ENCODE data around the gene FSD2.
"Not testable (repeated sequence)": the region's sequence is repeated elsewhere in the genome, so short reads cannot be mapped to it uniquely, and the experiment has no call there.

Gene FSD2

DNA sequence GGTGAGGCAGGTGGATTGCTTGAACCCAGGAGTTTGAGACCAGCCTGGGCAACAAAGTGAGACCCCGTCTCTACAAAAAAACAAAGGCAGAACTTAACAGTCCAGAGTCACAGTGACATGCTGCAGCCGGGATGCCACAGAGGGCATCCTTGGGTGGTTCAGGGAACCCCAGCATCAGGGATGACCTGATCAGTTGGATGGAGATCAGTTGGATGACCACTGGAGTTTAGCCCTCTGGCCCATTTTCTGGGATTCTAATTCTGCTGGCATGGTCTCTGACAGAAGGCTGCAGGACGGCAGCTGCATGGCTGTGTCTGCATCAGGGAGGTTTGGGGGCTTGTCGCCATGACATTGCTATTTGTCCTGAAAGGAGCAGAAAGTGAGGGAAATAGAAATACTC is 23.4 kb upstream of the FSD2 start:
- no peak for DNase-seq

GRCh38 chr15:82828075-82828474 is 22.2 kb upstream of the FSD2 start:
- DNase-seq: no peak

DNA sequence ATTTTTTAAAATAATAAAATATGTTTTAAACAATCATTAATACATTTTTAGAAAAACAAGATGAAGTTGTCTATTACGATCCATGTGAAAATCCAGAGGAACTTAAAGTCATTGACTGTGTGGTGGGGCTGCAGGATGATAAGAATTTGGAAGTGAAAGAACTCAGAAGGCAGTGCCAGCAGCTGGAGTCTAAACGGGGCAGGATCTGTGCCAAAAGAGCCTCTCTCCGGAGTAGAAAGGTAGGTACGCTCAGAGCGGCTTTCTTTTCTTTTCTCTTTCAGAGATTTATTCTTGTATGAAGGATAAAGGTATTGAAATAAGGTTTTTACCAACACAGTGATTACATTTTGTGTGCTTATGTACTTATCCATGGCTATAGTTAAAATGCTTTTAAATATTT is 17.2 kb upstream of the FSD2 start:
- DNase-seq: no peak

- not testable (repeated sequence) for DNase-seq
Measured at GRCh38 chr15:82821851-82822250, 16.0 kb upstream of the FSD2 start.

GRCh38 chr15:82821396-82821795 is 15.5 kb upstream of the FSD2 start:
- DNase-seq: not testable (repeated sequence)

DNA sequence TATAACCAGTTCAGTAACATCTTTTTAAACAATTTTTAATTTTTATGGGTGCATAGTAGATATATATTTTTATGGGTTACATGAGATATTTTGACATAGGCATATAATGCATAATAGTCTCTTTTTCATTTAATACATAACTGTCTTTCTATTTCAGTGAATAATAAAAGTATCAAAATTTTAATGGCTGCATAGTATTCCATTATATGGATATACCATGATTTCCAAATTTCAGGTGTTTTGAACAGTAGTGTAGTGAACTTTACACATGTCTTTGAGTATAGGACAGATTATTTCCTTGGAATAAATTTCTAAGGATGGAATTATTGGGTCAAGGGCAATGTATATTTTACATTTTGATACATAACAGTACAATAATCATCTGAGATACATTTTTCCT is 14.3 kb upstream of the FSD2 start:
- DNase-seq: no peak

- no peak for DNase-seq
Measured at GRCh38 chr15:82812994-82813393, 7.1 kb upstream of the FSD2 start.

- DNase-seq: no peak
Measured at GRCh38 chr15:82810890-82811426, 5.1 kb upstream of the FSD2 start.

DNA sequence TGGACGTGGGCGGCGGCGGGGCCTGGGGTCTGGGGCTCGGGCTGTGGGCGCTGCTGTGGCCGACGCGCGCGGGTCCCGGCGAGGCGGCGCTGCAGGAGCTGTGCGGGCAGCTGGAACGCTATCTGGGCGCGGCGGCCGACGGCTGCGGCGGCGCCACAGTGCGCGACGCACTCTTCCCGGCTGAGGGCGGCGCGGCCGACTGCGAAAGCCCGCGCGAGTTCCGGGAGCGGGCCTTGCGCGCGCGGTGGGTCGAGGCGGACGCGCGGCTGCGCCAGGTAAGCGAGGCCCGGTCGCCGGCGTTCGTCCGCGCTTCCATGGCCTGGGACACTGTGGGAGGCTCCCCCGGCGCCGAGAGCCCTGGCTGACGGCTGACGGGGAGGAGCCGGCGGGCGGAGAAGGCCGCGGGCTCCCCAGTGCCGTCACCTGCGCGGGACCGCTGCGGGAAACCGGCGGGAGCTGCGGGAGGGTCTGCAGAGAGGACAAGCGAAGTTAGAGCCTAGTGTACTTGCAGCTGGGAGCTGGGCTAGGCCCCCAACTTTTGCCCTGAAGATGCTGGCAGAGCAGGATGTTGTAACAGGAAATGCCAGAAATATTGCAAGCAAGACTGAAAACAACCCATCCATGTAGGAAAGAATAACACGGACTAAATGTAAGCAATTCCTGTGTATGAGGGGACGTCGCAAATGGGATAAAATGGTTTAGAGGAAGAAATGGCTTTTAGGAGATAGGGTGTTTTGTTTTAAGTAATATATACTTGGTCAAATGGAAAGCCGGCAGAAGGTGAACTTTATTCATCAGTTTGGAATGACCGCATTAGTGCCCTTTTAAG is 4.4 kb upstream of the FSD2 start:
- DNase-seq: no peak

GRCh38 chr15:82809308-82810060 is 3.6 kb upstream of the FSD2 start, which contains the start of gene WHAMM:
WHAMM (plus strand) TSS chr15:82809628; CDS start chr15:82809727, 99 bp downstream.
- peak; percentile 92 for DNase-seq

DNA sequence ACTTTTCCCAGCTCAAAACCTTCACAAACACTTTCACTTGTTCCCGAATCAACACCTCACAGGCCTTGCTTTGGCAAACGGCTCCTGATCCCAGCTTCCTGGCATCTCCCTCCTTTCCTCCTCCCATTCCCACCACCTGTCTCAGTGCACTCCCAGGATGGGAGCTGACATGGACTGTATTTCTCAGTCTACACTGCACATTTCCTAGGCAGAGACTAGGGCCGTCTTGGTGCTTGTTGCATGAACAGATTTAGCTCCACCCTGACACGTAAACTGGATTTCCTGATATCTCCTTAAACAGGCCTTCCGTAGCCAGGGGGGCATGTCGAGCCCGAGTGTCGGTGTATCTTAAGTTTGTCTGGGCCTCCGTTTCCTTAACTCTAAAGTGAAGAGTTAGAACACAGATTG is 2.8 kb upstream of the FSD2 start:
- no peak for DNase-seq

DNA sequence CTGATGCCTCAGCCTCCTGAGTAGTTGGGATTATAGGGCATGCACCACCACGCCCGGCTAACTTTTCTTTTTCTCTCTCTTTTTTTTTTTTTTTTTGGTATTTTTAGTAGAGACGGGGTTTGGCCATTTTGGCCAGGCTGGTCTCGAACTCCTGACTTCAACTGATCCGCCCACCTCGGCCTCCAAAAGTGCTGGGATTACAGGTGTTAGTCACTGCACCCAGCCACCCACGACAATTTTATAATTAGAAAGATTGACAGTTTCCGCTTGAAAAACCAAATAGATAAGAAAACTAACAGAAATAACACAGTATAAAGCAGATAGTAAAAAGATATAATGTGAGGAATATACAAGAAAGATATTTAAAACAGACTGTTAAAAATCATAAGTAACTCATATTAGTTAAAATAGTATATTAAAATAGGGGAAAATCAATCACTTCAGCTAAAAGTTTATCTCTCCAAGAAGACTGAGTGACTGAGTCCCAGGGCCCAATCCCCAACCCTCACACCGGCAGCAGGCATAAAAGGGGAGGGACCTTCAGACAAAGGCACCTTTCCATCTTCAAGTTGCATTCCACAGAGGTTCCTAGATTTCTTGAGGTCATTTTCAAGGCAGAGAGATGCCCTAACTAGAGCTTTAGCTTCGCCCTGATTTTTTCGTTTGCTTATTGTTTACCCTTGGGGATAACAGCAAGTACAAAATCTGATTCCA is 2.2 kb upstream of the FSD2 start:
- no peak for DNase-seq

- DNase-seq: no peak
Measured at GRCh38 chr15:82804575-82804949, 1.3 kb downstream of the FSD2 start.

GRCh38 chr15:82803793-82804574 is 1.9 kb downstream of the FSD2 start:
- no peak for DNase-seq

DNA sequence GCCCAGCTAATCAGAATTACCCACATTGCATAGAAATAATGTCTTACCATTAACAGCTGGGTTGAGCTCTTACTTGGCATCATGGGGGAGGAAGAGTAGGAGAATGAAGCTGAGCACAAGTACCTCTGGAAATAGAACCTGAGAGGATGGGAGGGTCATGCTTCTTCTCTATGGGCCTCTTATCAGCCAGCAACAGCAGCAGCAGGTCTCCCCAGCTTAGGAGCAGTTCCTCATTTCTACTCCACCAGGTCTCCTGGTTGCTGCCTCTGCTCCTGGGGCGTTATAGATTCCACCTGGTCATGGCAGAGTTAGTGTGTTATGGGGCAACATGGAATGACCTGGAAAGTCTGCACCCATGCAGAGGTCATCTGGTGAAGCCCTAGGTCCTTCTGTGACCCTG is 3.4 kb downstream of the FSD2 start:
- no peak for DNase-seq

DNA sequence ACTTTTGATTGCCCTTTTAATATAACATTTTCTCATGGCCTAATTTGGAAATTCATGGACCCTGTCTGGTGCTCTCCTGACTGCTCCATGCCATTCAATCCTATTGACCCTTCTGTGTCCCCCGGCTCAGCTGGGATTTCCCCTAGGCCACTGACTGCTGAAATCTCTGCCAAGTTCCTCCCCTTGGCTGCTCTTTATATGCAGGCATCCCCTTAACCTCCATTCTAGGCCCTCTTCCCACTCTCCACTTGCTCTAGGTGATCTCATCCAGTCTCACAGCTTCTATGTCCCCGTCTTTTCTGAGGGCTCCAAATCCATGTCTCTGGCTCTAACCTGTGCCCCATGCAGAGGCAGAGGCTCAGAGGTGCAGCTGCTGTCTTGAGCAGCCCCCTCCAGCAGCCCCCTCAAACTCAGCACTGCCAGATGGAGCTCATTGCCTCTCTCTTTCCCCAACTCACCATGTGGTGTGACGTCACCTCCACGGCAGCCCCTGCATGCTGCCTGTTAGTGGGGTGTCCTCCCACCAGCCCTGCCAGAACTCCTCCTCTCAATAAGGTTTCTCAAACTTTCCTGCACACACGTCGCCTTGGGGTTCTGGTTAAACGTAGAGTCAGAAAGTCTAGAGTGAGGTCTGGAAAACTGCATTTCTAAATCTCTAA is 6.6 kb downstream of the FSD2 start:
- DNase-seq: no peak

DNA sequence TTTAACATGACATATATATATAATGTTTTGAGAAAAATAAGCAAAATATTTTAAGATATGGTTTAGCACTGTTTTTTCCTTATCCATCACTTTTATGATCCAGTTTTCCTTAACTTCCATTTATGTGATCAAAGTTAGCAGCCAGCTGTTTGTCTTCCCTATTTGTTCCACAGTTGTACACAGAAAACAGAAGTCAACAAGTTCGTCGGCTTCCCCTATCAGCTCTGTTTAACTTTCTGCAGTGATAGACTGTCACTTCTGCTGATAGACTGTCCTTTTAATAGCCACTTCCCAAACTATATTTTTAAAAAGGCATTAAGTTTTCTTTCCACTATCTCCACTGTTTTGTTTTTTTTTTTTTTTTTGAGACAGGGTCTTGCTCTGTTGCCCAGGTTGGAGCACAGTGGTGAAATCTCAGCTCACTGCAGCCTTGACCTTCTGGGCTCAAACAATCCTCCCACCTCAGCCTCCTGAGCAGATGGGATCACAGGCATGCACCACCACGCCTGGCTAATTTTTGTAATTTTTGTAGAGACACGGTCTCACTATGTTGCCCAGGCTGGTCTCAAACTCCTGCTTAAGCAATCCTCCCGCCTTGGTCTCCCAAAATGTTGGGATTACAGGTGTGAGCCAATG is 7.2 kb downstream of the FSD2 start:
- no peak for DNase-seq

DNA sequence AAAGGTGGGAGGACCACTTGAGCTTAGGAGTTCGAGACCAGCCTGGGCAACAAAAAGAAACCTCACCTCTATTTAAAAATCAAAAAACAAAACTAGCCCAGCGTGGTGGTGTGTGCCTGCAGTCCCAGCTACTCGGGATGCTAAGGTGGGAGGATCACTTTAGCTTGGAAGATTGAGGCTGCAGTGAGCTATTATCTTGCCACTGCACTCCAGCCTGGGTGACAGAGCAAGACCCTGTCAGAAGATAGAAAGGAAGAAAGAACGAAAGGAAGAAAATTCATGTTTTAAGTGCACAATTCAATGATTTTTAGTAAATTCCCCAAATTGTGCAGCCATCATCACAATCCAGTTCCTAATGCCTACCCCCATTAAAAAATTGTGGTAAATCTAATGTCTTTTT is 7.8 kb downstream of the FSD2 start:
- DNase-seq: no peak

- DNase-seq: no peak
Measured at GRCh38 chr15:82793737-82794136, 12.1 kb downstream of the FSD2 start.

GRCh38 chr15:82792068-82792467 is 13.8 kb downstream of the FSD2 start:
- DNase-seq: no peak

- DNase-seq: no peak
Measured at GRCh38 chr15:82790321-82790720, 15.5 kb downstream of the FSD2 start.

All from NCI-H2227 treated with DMSO at 0.1 percent for 48 hours (cell line).